Astrocyte (in vitro differentiated cells and primary cell): ENCODE measurements around the gene TLCD1. TPM values are rescaled to one million over a fixed set of nuclear protein-coding genes. Genes with fewer than 3 reads are reported as not detected.
"Not testable (repeated sequence)": the region's sequence is repeated elsewhere in the genome, so short reads cannot be mapped to it uniquely, and the experiment has no call there.

Experiments
- DNase-seq: peaks from one replicate; pipeline ENCODE4 v3.0.0-alpha.2; 2010; ENCODE audit warnings: low read depth
- FAIRE-seq: peaks from 2 replicates; lab custom pipeline; 2011; peaks lifted over from hg19 to GRCh38; lab: Jason Lieb, UNC
- H2AFZ ChIP-seq: 2 replicates; pipeline ENCODE4 v1.6.0; 2012; ENCODE audit warnings: low read depth, low read length, inconsistent platforms
- H3K27ac ChIP-seq: 2 replicates; pipeline ENCODE4 v1.5.1; 2011; ENCODE audit warnings: low read depth, low read length, inconsistent platforms
- H3K27me3 ChIP-seq: 2 replicates; pipeline ENCODE4 v1.6.0; 2011; ENCODE audit warnings: low read length, inconsistent platforms; ENCODE audit not compliant: insufficient read depth
- H3K36me3 ChIP-seq: 2 replicates; pipeline ENCODE4 v1.5.1; 2011; ENCODE audit warnings: low read length, inconsistent platforms; ENCODE audit not compliant: insufficient read depth
- H3K4me1 ChIP-seq: 2 replicates; pipeline ENCODE4 v1.5.1; 2011; ENCODE audit warnings: low read length, inconsistent platforms; ENCODE audit not compliant: insufficient read depth
- H3K4me2 ChIP-seq: 2 replicates; pipeline ENCODE4 v1.6.0; 2012; ENCODE audit warnings: low read length, inconsistent platforms
- H3K4me3 ChIP-seq: 2 replicates; pipeline ENCODE4 v1.5.1; 2011; ENCODE audit warnings: low read depth, mild to moderate bottlenecking, low read length, inconsistent platforms; ENCODE audit not compliant: insufficient read depth
- H3K79me2 ChIP-seq: 2 replicates; pipeline ENCODE4 v1.6.0; 2012; ENCODE audit warnings: mild to moderate bottlenecking, low read length, inconsistent platforms; ENCODE audit not compliant: insufficient read depth
- H3K9ac ChIP-seq: 2 replicates; pipeline ENCODE4 v1.6.0; 2012; ENCODE audit warnings: mild to moderate bottlenecking, low read length, inconsistent platforms
- H3K9me3 ChIP-seq: 2 replicates; pipeline ENCODE4 v1.5.1; 2012; ENCODE audit warnings: low read depth, mild to moderate bottlenecking, low read length, inconsistent platforms; ENCODE audit not compliant: insufficient read depth
- H4K20me1 ChIP-seq: 2 replicates; pipeline ENCODE4 v1.6.0; 2012; ENCODE audit warnings: low read length, inconsistent platforms; ENCODE audit not compliant: insufficient read depth
- H3K27ac Mint-ChIP-seq: one replicate; pipeline ENCODE4 v1.8.0; 2021; ENCODE audit warnings: mild to moderate bottlenecking, mixed read lengths; ENCODE audit not compliant: unreplicated experiment
- H3K27me3 Mint-ChIP-seq: one replicate; pipeline ENCODE4 v1.8.0; 2021; ENCODE audit warnings: low read depth, mixed read lengths; ENCODE audit not compliant: unreplicated experiment
- H3K36me3 Mint-ChIP-seq: one replicate; pipeline ENCODE4 v1.8.0; 2021; ENCODE audit warnings: low read depth, mixed read lengths; ENCODE audit not compliant: unreplicated experiment
- H3K4me1 Mint-ChIP-seq: one replicate; pipeline ENCODE4 v1.8.0; 2021; ENCODE audit warnings: low read depth, mixed read lengths; ENCODE audit not compliant: unreplicated experiment
- H3K4me3 Mint-ChIP-seq: one replicate; pipeline ENCODE4 v1.8.0; 2021; ENCODE audit warnings: mild to moderate bottlenecking, moderate library complexity, mixed read lengths; ENCODE audit not compliant: unreplicated experiment
- H3K9me3 Mint-ChIP-seq: one replicate; pipeline ENCODE4 v1.8.0; 2021; ENCODE audit warnings: mild to moderate bottlenecking, mixed read lengths; ENCODE audit not compliant: unreplicated experiment
- EZH2 ChIP-seq: IDR thresholded peaks from 2 replicates; pipeline ENCODE4 v1.6.1; 2012; ENCODE audit warnings: mild to moderate bottlenecking, low read length, inconsistent platforms; ENCODE audit not compliant: insufficient read depth
- total RNA-seq: library from RNA; stranded (reverse); gene quantifications from 2 replicates; pipeline ENCODE4 v1.2.1, GENCODE V29; 2021
- TF ChIP-seq, protein P1 (sequence below): IDR thresholded peaks from 2 replicates; pipeline ENCODE4 v1.5.1; 2011; ENCODE audit warnings: low read depth, mild to moderate bottlenecking, inconsistent platforms, low read length, moderate library complexity; ENCODE audit not compliant: insufficient read depth

The TLCD1 gene
- total RNA-seq, 1 donor from 2014 or later = 25.1 TPM

DNA sequence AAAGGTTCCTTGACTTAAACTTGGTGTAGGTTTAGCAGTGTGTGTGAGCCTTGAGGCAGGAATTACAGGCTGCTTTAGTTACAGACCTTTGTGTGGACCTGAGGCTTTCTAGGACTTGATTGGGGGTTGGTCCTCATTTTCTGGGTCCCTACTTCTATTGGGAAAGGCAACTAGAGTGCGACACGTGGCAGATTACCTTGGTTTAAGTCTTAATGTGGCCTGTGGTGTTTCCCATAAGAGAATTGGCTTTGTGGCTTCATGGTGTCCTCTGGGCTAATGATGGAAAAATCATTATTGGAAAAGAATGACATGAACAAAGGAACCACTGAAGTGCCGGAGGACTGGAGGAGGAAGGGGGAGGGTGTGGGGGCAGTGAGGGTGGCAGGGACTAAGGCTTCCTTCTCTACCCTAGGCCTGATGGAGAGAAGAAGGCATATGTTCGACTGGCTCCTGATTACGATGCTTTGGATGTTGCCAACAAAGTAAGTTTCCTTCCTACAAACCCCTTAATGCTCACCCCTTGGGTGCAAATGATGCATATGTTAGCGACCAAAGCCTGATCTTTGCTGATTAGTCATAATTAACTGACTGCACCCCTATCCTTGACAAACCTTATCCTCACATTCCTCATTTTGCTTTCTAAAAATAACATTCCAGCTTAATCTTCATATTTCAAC, 2.7 kb downstream of the TLCD1 start:
- peak overlapping the region; percentile 99 for H3K4me3 Mint-ChIP-seq
- H3K4me2 ChIP-seq = peak overlapping the region; percentile 93
- H3K9me3 Mint-ChIP-seq = no peaks in the 10 kb centered on the region
- H3K27me3 ChIP-seq = no peaks in the 10 kb centered on the region
- H4K20me1 ChIP-seq = peaks cover 55% of the 10 kb centered on the region
- FAIRE-seq (no peak), DNase-seq (no peak)
- H3K27ac ChIP-seq = no peak overlapping the region
- H3K4me1 Mint-ChIP-seq = peaks cover 36% of the 10 kb centered on the region
- no peak for TF ChIP-seq EZH2
- TF ChIP-seq, protein P1, sequence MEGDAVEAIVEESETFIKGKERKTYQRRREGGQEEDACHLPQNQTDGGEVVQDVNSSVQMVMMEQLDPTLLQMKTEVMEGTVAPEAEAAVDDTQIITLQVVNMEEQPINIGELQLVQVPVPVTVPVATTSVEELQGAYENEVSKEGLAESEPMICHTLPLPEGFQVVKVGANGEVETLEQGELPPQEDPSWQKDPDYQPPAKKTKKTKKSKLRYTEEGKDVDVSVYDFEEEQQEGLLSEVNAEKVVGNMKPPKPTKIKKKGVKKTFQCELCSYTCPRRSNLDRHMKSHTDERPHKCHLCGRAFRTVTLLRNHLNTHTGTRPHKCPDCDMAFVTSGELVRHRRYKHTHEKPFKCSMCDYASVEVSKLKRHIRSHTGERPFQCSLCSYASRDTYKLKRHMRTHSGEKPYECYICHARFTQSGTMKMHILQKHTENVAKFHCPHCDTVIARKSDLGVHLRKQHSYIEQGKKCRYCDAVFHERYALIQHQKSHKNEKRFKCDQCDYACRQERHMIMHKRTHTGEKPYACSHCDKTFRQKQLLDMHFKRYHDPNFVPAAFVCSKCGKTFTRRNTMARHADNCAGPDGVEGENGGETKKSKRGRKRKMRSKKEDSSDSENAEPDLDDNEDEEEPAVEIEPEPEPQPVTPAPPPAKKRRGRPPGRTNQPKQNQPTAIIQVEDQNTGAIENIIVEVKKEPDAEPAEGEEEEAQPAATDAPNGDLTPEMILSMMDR = no peak
- peaks cover 43% of the 10 kb centered on the region for H3K79me2 ChIP-seq
- peak overlapping the region; percentile 49 for H3K9ac ChIP-seq
- peaks cover 10% of the 10 kb centered on the region for H3K36me3 Mint-ChIP-seq
- peaks cover 60% of the 10 kb centered on the region for H3K4me1 ChIP-seq
- no peak overlapping the region for H2AFZ ChIP-seq
- H3K27ac Mint-ChIP-seq = peak overlapping the region; percentile 64
- H3K9me3 ChIP-seq = no peaks in the 10 kb centered on the region
- H3K27me3 Mint-ChIP-seq = no peaks in the 10 kb centered on the region
- peaks cover 36% of the 10 kb centered on the region for H3K36me3 ChIP-seq
- no peak overlapping the region for H3K4me3 ChIP-seq

DNA sequence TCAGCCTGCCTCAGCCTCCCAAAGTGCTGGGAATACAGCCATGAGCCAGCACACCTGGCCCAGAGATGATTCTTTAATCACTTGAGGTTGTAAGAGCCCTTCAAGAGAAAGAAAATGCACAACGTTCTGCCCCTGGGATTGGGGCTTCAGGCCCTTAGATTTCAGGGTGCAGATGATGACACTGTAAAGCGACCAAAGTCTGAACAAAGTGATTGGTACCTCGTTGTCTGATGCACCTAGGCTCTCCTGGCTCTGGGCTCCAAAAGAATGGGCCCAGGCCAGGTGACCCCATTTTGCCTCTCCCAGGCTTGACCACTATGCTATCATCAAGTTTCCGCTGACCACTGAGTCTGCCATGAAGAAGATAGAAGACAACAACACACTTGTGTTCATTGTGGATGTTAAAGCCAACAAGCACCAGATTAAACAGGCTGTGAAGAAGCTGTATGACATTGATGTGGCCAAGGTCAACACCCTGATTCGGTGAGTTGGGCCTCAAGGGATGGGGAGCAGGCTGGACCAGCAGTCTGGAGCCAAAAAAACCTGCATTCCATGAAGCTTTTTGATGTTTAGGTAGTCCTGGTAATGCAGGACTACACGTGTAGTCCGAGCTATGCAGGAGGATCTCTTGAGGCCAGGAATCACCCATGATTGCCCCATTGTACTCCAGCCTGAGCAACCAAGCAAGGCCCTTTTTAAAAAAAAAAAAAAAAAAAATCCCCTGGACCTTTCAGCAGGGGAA, 3.4 kb downstream of the TLCD1 start:
- FAIRE-seq = no peak
- Histone ChIP-seq H3K4me3 (peak overlapping the region; percentile 32), H3K4me2 (peak overlapping the region; percentile 93)

DNA sequence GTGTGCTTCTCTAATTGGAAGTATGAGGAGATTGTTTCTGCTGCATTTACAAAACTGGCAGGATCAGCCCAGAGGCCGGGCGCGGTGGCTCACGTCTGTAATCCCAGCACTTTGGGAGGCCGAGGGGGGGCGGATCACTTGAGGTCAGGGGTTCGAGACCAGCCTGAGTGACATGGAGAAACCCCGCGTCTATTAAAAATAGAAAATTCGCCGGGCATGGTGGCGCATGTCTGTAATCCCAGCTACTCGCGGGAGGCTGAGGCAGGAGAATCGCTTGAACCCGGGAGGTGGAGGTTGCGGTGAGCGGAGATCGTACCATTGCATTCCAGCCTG, 5.1 kb downstream of the TLCD1 start:
- not testable (repeated sequence) for H3K9me3 Mint-ChIP-seq, H3K27me3 ChIP-seq, H3K27ac ChIP-seq, FAIRE-seq, H3K9me3 ChIP-seq, H2AFZ ChIP-seq, H3K27me3 Mint-ChIP-seq, H3K36me3 Mint-ChIP-seq, DNase-seq
- Histone ChIP-seq H3K4me1 (peaks cover 63% of the 10 kb centered on the region), H3K79me2 (peaks cover 58% of the 10 kb centered on the region), H3K9ac (peak overlapping the region; percentile 91), H3K4me2 (peak overlapping the region; percentile 93), H4K20me1 (peaks cover 65% of the 10 kb centered on the region), H3K4me3 (peak overlapping the region; percentile 84), H3K36me3 (peaks cover 36% of the 10 kb centered on the region)
- H3K4me1 Mint-ChIP-seq = peaks cover 39% of the 10 kb centered on the region
- peak overlapping the region; percentile 99 for H3K4me3 Mint-ChIP-seq
- peak overlapping the region; percentile 95 for H3K27ac Mint-ChIP-seq

More for the DNA sequence above, 3.4 kb downstream of the TLCD1 start:
- peak overlapping the region; percentile 49 for H3K9ac ChIP-seq
- H3K36me3 Mint-ChIP-seq = peaks cover 10% of the 10 kb centered on the region
- no peak overlapping the region for H2AFZ ChIP-seq
- no peak overlapping the region for H3K27ac ChIP-seq
- DNase-seq = no peak
- TF ChIP-seq, protein P1 = no peak
- TF ChIP-seq EZH2 = no peak
- H3K4me1 Mint-ChIP-seq = peaks cover 38% of the 10 kb centered on the region
- peaks cover 62% of the 10 kb centered on the region for H3K4me1 ChIP-seq
- no peaks in the 10 kb centered on the region for H3K27me3 ChIP-seq
- no peaks in the 10 kb centered on the region for H3K9me3 ChIP-seq
- peak overlapping the region; percentile 99 for H3K4me3 Mint-ChIP-seq
- no peaks in the 10 kb centered on the region for H3K27me3 Mint-ChIP-seq
- H3K36me3 ChIP-seq = peaks cover 36% of the 10 kb centered on the region
- peaks cover 55% of the 10 kb centered on the region for H4K20me1 ChIP-seq
- peaks cover 43% of the 10 kb centered on the region for H3K79me2 ChIP-seq
- H3K9me3 Mint-ChIP-seq = no peaks in the 10 kb centered on the region
- peak overlapping the region; percentile 69 for H3K27ac Mint-ChIP-seq
